ENCODE measurements around the gene MYO18A.

DNA sequence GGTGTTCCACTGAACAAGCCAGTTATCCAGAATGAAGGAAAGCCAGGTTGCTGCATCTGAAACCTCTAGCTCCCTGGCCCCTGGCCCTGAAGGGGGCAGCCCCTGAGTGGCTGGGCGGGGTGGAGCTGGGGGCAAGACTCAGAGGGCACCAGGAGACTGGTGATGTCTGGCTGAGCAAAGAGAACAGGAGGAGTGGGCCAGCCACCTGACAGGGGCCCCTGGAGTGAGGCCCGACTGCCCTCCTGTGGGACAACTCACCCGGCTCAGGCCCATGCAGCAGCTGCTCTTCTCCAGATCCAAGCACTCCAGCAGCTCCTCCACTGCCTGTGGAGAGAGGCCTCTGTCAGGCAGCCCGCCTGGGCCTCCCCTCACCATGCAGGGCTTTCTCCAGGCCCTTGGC, 76.9 kb downstream of the MYO18A start:
- TF ChIP-seq, protein P1, sequence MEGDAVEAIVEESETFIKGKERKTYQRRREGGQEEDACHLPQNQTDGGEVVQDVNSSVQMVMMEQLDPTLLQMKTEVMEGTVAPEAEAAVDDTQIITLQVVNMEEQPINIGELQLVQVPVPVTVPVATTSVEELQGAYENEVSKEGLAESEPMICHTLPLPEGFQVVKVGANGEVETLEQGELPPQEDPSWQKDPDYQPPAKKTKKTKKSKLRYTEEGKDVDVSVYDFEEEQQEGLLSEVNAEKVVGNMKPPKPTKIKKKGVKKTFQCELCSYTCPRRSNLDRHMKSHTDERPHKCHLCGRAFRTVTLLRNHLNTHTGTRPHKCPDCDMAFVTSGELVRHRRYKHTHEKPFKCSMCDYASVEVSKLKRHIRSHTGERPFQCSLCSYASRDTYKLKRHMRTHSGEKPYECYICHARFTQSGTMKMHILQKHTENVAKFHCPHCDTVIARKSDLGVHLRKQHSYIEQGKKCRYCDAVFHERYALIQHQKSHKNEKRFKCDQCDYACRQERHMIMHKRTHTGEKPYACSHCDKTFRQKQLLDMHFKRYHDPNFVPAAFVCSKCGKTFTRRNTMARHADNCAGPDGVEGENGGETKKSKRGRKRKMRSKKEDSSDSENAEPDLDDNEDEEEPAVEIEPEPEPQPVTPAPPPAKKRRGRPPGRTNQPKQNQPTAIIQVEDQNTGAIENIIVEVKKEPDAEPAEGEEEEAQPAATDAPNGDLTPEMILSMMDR (IDR thresholded peaks at IDR 0.05 in 2 of 3, conservative IDR thresholded peaks at IDR 0.05 in 1 of 3; ENCODE audit: borderline replicate concordance in 1 of 3, insufficient read depth in 1 of 3, low read depth in 2 of 3, low read length in 2 of 3), result no peak
- TF ChIP-seq POLR2A (IDR thresholded peaks at IDR 0.05; ENCODE audit: borderline replicate concordance, extremely low read depth, insufficient read depth, insufficient read length) (no peak), SIN3A (IDR thresholded peaks at IDR 0.05; ENCODE audit: low read depth) (no peak), YY1 (IDR thresholded peaks at IDR 0.05; ENCODE audit: extremely low read depth, insufficient replicate concordance, low read depth, low read length) (no peak), ZNF274 (IDR thresholded peaks at IDR 0.05; ENCODE audit: low read depth, low read length) (no peak), POLR2AphosphoS5 (IDR thresholded peaks at IDR 0.05; ENCODE audit: low read depth, low read length) (no peak), SRF (IDR thresholded peaks at IDR 0.05; ENCODE audit: low read depth) (no peak)
- TF ChIP-seq, protein P2, sequence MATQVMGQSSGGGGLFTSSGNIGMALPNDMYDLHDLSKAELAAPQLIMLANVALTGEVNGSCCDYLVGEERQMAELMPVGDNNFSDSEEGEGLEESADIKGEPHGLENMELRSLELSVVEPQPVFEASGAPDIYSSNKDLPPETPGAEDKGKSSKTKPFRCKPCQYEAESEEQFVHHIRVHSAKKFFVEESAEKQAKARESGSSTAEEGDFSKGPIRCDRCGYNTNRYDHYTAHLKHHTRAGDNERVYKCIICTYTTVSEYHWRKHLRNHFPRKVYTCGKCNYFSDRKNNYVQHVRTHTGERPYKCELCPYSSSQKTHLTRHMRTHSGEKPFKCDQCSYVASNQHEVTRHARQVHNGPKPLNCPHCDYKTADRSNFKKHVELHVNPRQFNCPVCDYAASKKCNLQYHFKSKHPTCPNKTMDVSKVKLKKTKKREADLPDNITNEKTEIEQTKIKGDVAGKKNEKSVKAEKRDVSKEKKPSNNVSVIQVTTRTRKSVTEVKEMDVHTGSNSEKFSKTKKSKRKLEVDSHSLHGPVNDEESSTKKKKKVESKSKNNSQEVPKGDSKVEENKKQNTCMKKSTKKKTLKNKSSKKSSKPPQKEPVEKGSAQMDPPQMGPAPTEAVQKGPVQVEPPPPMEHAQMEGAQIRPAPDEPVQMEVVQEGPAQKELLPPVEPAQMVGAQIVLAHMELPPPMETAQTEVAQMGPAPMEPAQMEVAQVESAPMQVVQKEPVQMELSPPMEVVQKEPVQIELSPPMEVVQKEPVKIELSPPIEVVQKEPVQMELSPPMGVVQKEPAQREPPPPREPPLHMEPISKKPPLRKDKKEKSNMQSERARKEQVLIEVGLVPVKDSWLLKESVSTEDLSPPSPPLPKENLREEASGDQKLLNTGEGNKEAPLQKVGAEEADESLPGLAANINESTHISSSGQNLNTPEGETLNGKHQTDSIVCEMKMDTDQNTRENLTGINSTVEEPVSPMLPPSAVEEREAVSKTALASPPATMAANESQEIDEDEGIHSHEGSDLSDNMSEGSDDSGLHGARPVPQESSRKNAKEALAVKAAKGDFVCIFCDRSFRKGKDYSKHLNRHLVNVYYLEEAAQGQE (IDR thresholded peaks at IDR 0.05; ENCODE audit: low read depth), result no peak
- TF ChIP-seq, protein P3, sequence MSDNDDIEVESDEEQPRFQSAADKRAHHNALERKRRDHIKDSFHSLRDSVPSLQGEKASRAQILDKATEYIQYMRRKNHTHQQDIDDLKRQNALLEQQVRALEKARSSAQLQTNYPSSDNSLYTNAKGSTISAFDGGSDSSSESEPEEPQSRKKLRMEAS (IDR thresholded peaks at IDR 0.05), result no peak
- TF ChIP-seq, protein P4, sequence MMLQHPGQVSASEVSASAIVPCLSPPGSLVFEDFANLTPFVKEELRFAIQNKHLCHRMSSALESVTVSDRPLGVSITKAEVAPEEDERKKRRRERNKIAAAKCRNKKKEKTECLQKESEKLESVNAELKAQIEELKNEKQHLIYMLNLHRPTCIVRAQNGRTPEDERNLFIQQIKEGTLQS (IDR thresholded peaks at IDR 0.05), result no peak

Measured in HCT116 (cell line).